Loucy (cell line): ENCODE measurements around the gene TTLL12.

Experiments
- CTCF ChIP-seq: fragments of 200-600 bp; sonication (generic); conservative IDR thresholded peaks from 2 replicates; pipeline ENCODE4 v1.5.1; 2014; ENCODE audit warnings: mild to moderate bottlenecking, antibody characterized with exemption, low read length
- EZH2phosphoT487 ChIP-seq: fragments of 200-600 bp; IDR thresholded peaks from 2 replicates; pipeline ENCODE4 v1.6.1; 2018; ENCODE audit warnings: antibody characterized with exemption, mild to moderate bottlenecking, moderate library complexity, borderline replicate concordance

- TF ChIP-seq CTCF (no peak), EZH2phosphoT487 (no peak)
These were observed 14.7 kb upstream of the TTLL12 start for GRCh38 chr22:43201486-43202219.
